ENCODE measurements around the gene KRTAP1-1. TPM values are rescaled to one million over a fixed set of nuclear protein-coding genes. Genes with fewer than 3 reads are reported as not detected.
A peak's percentile ranks its signal among the peaks of the same experiment; 100 is the strongest.

The KRTAP1-1 gene
- total and polyA plus RNA-seq, 2 of the 4 experiments (the other 2 are of a cell fraction), result 0.90 to 1.2 TPM

DNA sequence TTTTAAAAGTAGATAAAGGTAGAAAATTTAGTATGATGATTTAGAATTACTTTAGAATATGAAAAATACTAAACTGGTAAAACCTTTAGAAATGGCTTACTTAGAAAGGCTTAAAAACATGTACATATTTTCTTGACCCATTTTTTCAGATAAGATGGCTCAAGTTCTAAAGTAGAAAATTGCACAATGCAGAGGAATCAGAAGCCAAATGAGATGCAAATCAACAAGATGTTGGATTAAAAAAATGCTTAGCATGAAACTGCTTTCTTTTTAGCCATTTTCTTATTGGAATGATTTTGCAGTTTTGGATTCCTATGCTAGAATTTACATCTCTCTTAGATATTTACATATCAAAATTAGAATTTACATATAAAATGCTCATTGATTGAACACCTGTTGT is 30.8 kb downstream of the KRTAP1-1 start:
- Histone ChIP-seq H3K9ac (ENCODE audit: low read depth, low read length) (no peak overlapping the region), H3K18ac (ENCODE audit: low read depth, low read length) (no peak overlapping the region), H3K4me3 (ENCODE audit: insufficient read depth, low read depth, low read length) (no peak overlapping the region), H3K23ac (ENCODE audit: low read depth, low read length) (no peak overlapping the region), H2AK5ac (ENCODE audit: low read depth, low read length) (no peak overlapping the region), H3K27ac (ENCODE audit: insufficient read depth, low read length) (no peak overlapping the region), H3K9me1 (ENCODE audit: insufficient read depth, low read length) (no peaks in the 10 kb centered on the region; the same call in 1 of the 2 replicates), H4K91ac (ENCODE audit: insufficient read depth, low read depth, low read length) (no peak overlapping the region), H3K36me3 (ENCODE audit: control insufficient read depth, insufficient read depth, low read length) (no peaks in the 10 kb centered on the region), H4K20me1 (ENCODE audit: insufficient read depth, low read length) (no peaks in the 10 kb centered on the region), H2BK15ac (ENCODE audit: low read depth, low read length) (no peak overlapping the region), H3K4me2 (ENCODE audit: low read depth, low read length) (no peak overlapping the region), H2BK20ac (ENCODE audit: low read depth, low read length) (no peak overlapping the region), H3K79me1 (ENCODE audit: low read depth in 1 of 2, low read length in 2 of 2) (no peaks in the 10 kb centered on the region), H4K5ac (ENCODE audit: low read depth, low read length) (no peak overlapping the region), H3K56ac (ENCODE audit: extremely low read depth, insufficient read depth, low read length) (no peak overlapping the region), H3K4ac (ENCODE audit: low read depth, low read length) (no peak overlapping the region), H3K27me3 (ENCODE audit: control insufficient read depth, insufficient read depth, low read length) (no peaks in the 10 kb centered on the region), H3K9me3 (ENCODE audit: control insufficient read depth, insufficient read depth, low read length) (no peaks in the 10 kb centered on the region), H4K8ac (ENCODE audit: low read depth in 2 of 2, low read length in 2 of 2) (no peak overlapping the region), H2AK9ac (replicated peaks; ENCODE audit: low read depth, low read length, poor library complexity) (no peak overlapping the region), H3K14ac (replicated peaks; ENCODE audit: low read depth, low read length) (no peak overlapping the region), H3K4me1 (ENCODE audit: control insufficient read depth, insufficient read depth, low read length) (peaks cover 1% of the 10 kb centered on the region; the same call in 1 of the 2 replicates), H2BK5ac (ENCODE audit: low read depth, low read length, poor library complexity, severe bottlenecking) (no peak overlapping the region), H2BK120ac (ENCODE audit: low read depth, low read length) (no peak overlapping the region), H2AFZ (replicated peaks; ENCODE audit: low read length, poor library complexity) (no peak overlapping the region)
- ChIA-PET CTCF (no interaction called here), POLR2A (ENCODE audit: unreplicated experiment) (no interaction called here)
- intact Hi-C loops (cut with micrococcal nuclease), result no loop called here
- in situ Hi-C loops (cut with MboI; ENCODE audit: low sequenced_read_pairs), result no loop called here
- DNase-seq (no peak), ATAC-seq (ENCODE audit: low read depth) (no peak)
- no TSS peak for BruUV-seq (replicated peaks)
- TF ChIP-seq FOS (IDR thresholded peaks at IDR 0.05; ENCODE audit: low read depth, low read length) (no peak), CEBPB (IDR thresholded peaks at IDR 0.05; ENCODE audit: low read depth, low read length) (peak; percentile 29; the same call in 1 of the 2 replicates)
- dilution Hi-C loops (cut with HindIII; ENCODE audit: low sequenced_read_pairs, unreplicated experiment), result no loop called here
